ENCODE results near the gene SMYD2. TPM values are rescaled to one million over a fixed set of nuclear protein-coding genes. Genes with fewer than 3 reads are reported as not detected.

Gene SMYD2
- total and polyA plus RNA-seq, 2 of the 8 experiments (the other 6 are each of a cell fraction or from before 2014, with no cell fraction given), result 3.0 to 5.2 TPM

DNA sequence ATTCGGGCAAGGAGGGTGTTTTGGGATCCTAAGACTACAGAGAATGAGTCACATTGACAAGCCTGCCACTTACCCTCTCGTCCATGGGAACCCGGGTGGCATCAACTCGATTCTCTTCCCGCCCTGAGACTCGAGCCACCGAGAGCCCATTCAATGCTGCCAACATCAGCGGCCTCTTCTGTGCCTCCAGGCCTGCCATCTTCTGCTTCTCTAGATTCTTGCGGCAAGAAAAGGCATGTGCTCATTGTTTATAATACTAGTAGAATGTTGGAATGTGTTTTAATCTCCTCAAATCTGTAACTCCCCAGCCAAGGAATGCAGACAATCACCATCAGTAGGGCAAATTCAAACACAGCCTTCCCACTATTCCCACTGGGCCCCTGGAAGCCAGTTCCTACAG lies 96.9 kb downstream of the SMYD2 start:
- no peak overlapping the region for H3K4me2 ChIP-seq (ENCODE audit: insufficient read depth in 1 of 2, low read depth in 2 of 2, low read length in 2 of 2)
- 86% methylated on average over 9 of the region's 9 CpGs; no CpG with 5 or more reads in 1 of the 2 experiments for WGBS, 2 experiments (ENCODE audit: extremely low coverage in 1 of 2, insufficient coverage in 1 of 2, insufficient read length in 1 of 2, insufficient replicate concordance in 2 of 2, low coverage in 1 of 2, low lambda C conversion rate in 2 of 2, missing lambda C conversion rate in 1 of 2)
- no peak overlapping the region for H3K23ac ChIP-seq (ENCODE audit: insufficient read length)
- H2BK15ac ChIP-seq (ENCODE audit: low read length), result no peak overlapping the region
- no peak overlapping the region for H2BK20ac ChIP-seq (ENCODE audit: low read length)
- no peak overlapping the region for H2AFZ ChIP-seq (ENCODE audit: low read length)
- no peak overlapping the region for H4K91ac ChIP-seq (replicated peaks; ENCODE audit: insufficient read length, low read length)
- ChIA-PET CTCF (ENCODE audit: partially characterized antibody) (interaction anchor here (1.3 to 3.3 kb wide), 3 partner anchors 8 to 45 kb away, joined by 3 to 13 read pairs (median 12); no protein-coding TSS in a partner anchor), POLR2A (ENCODE audit: partially characterized antibody) (no interaction called here)
- H4K8ac ChIP-seq (ENCODE audit: extremely low read depth, insufficient read depth, low read length), result no peak overlapping the region
- H3K4ac ChIP-seq (replicated peaks; ENCODE audit: insufficient read length, low read depth, low read length), result no peak overlapping the region
- H2AK5ac ChIP-seq (ENCODE audit: low read depth, low read length), result no peak overlapping the region
- TF ChIP-seq SP4 (IDR thresholded peaks at IDR 0.05; ENCODE audit: low read length), result no peak
- no peak for TF ChIP-seq CHD1 (IDR thresholded peaks at IDR 0.05; ENCODE audit: low read depth, low read length)
- TF ChIP-seq POU5F1 (IDR thresholded peaks at IDR 0.05; ENCODE audit: low read depth, low read length), result no peak
- TF ChIP-seq SP2 (IDR thresholded peaks at IDR 0.05; ENCODE audit: low read length), result no peak
- TF ChIP-seq KDM5A (IDR thresholded peaks at IDR 0.05; ENCODE audit: low read length), result no peak
- TF ChIP-seq GABPA (IDR thresholded peaks at IDR 0.05; ENCODE audit: borderline replicate concordance, insufficient read depth, low read length), result no peak
- TF ChIP-seq JUN (IDR thresholded peaks at IDR 0.05; ENCODE audit: low read depth, low read length), result no peak
- no peak for TF ChIP-seq SRF (IDR thresholded peaks at IDR 0.05; ENCODE audit: low read depth, low read length)
- no peak for TF ChIP-seq RBBP5 (IDR thresholded peaks at IDR 0.05; ENCODE audit: borderline replicate concordance, low read depth, low read length)
- TF ChIP-seq BACH1 (IDR thresholded peaks at IDR 0.05; ENCODE audit: low read length), result no peak
- TF ChIP-seq ATF3 (IDR thresholded peaks at IDR 0.05; ENCODE audit: insufficient read depth, low read depth, low read length), result no peak
- H3K79me2 ChIP-seq (ENCODE audit: control insufficient read depth in 1 of 2, insufficient read depth in 2 of 2, low read length in 2 of 2), result no peaks in the 10 kb centered on the region; a peak in 1 of 4 replicates
- H2BK12ac ChIP-seq (ENCODE audit: low read depth, low read length), result no peak overlapping the region
- H3K9ac ChIP-seq (replicated peaks in 1 of 4; ENCODE audit: extremely low read depth in 1 of 4, low read depth in 3 of 4, low read length in 3 of 4), result no peak overlapping the region
- no peak overlapping the region for H3K27ac ChIP-seq (ENCODE audit: low read depth, low read length)
- H3K4me3 ChIP-seq (ENCODE audit: extremely low read depth in 1 of 4, insufficient read depth in 2 of 4, low read depth in 3 of 4, low read length in 4 of 4), result no peak overlapping the region
- H2BK120ac ChIP-seq (replicated peaks; ENCODE audit: low read depth, low read length), result no peak overlapping the region
- H3K18ac ChIP-seq (ENCODE audit: extremely low read depth, low read length), result no peak overlapping the region
- FAIRE-seq, result no peak
- H3K79me1 ChIP-seq (ENCODE audit: low read depth, low read length), result no peaks in the 10 kb centered on the region
- H3K14ac ChIP-seq (ENCODE audit: insufficient read length), result no peak overlapping the region
- H3K23me2 ChIP-seq (ENCODE audit: low read depth, low read length), result no peaks in the 10 kb centered on the region
- H4K20me1 ChIP-seq (replicated peaks in 1 of 2; ENCODE audit: control insufficient read depth in 1 of 2, insufficient read depth in 2 of 2, low read length in 2 of 2), result no peaks in the 10 kb centered on the region
- H2BK5ac ChIP-seq (ENCODE audit: low read depth, low read length), result no peak overlapping the region
- H4K5ac ChIP-seq (ENCODE audit: insufficient read length, low read depth, low read length), result no peak overlapping the region
- H3K4me1 ChIP-seq (replicated peaks in 1 of 4; ENCODE audit: control insufficient read depth in 3 of 4, insufficient read depth in 4 of 4, low read length in 3 of 4), result peaks cover 0 to 14% (median 8%) of the 10 kb centered on the region in 4 experiments; a peak in 4 of 7 replicates
- no peaks in the 10 kb centered on the region for H3K9me3 ChIP-seq (ENCODE audit: insufficient read depth in 2 of 2, low read depth in 1 of 2, low read length in 1 of 2)
- no peak overlapping the region for H3K56ac ChIP-seq (replicated peaks; ENCODE audit: insufficient read length, low read depth, low read length)
- no peak for DNase-seq (ENCODE audit: low read depth in 1 of 2, low spot score in 2 of 2)
- peaks cover 2 to 26% (median 8%) of the 10 kb centered on the region in 4 experiments; a peak in 7 of 8 replicates for H3K36me3 ChIP-seq (ENCODE audit: control insufficient read depth in 2 of 4, insufficient read depth in 4 of 4, low read length in 3 of 4)
- no peaks in the 10 kb centered on the region for H3K27me3 ChIP-seq (replicated peaks in 1 of 4; ENCODE audit: control insufficient read depth in 3 of 4, extremely low read depth in 1 of 4, insufficient read depth in 3 of 4, low read length in 3 of 4)

All from H1 (cell line).